Right renal cortex interstitium (tissue), 3 donors: ENCODE data around the gene CTNNA1. TPM values are rescaled to one million over a fixed set of nuclear protein-coding genes. Genes with fewer than 3 reads are reported as not detected.

Source experiments
- DNase-seq, 3 donors: peaks; one replicate each; pipeline ENCODE4 v3.0.0-alpha.2; 2013; ENCODE audit warnings: low read depth in 3 of 3, low spot score in 2 of 3
- polyA plus RNA-seq, 3 donors: library from polyadenylated mRNA; unstranded; fragments of 120-200 nt; gene quantifications; one replicate each; pipeline ENCODE4 v1.2.1, GENCODE V29; 2013; ENCODE audit not compliant: insufficient read length in 3 of 3

The CTNNA1 gene
- polyA plus RNA-seq, 3 donors: 380 to 411 (median 404) TPM

- no peak for DNase-seq
These were observed 190.5 kb downstream of the CTNNA1 start for GRCh38 chr5:138943599-138944173.

- peak in 1 of 3 donors; percentile 69 for DNase-seq
These were observed 191.5 kb downstream of the CTNNA1 start for GRCh38 chr5:138944527-138945322.

DNA sequence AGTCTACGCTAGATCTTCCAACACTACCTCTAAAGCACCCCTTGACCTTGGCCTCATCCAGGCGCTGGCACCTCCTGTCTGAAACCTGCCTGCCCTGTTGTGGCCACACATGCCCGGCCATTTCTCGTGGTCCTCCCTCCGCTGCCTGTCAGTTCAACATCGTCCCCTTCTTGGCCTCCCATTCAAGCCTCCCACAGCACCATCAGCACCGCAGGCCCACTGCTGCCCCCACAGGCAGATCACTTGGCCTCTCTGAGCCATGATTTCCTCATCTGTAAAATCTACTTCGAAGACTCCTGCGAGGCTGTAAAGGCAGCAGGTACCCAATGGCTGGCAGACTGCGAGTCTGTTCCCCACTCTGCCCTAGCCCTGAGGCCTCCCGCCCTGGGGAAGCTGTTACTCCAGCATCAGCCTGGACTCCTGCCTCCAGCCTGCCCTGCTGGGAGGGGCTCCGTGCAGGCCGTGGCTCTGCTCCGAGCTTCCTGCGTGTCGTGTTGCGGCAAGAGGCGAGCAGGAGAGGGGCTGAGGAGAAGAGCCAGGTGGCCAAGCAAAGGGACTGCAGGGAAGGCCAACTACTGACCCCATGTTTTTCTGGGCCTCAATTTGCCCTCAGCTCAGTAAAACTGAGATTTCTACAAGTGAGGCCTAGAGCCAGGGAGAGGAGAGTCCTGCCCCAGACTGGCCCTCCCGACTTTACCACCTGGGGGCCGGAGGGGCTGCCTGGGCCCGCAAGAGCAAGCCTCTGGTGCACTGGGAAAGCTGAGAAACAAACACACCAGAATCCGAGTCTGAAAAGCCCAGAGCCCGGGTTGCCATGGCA lies 192.4 kb downstream of the CTNNA1 start:
- no peak for DNase-seq

DNA sequence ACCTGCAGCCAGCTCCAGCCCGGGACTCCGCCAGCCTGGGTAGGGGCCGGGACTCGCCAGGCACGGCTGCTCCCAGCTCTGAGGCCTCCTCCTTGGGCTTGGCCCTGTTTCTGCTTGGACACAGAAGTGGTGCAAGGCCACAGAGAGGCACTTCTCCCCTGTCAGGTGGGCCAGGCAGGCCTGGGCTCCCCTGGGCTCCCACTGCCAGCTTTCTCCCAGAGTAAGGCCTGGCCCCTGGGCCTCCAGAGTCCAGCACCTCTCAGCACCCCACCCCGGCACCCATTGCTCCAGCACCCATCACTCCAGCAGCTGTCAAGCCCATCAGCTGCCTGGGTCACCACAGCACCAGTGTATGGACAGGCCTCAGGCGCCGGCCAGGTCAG lies 193.0 kb downstream of the CTNNA1 start:
- no peak for DNase-seq

DNA sequence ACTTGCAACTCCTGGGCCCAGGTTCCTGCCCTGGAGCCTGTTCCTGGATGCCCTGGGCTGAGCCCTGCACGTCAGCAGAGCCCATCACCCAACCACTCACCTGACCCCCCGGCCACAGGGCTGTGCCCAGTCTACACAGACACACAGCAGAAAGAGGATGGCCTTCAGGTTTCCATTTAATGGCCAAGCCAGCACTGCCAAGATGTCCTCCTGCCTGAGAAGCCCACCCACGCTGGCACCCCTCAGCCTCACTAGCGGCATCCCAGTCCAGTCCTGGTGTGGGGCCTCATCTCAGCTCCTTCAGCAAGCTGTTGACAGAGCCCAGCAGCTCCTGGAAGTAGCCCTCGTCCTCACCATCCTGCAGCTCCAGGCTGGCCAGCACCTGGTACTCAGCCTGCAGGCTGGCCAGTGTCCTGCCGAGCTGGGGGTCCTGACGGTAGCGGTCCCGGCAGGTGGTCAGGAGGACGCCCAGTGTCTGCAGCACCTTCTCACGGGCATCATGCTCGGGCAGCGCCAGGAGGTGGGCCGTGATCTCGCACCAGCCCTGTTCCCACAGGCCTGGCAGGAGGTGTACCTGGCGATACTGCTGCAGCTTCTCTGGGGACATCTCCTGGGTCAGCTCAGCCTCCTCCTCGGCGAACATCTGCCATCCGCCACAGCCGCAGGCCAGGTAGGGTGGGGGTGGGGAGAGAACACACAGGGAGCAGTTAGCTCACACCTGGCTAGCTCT lies 193.8 kb downstream of the CTNNA1 start:
- DNase-seq: no peak

DNA sequence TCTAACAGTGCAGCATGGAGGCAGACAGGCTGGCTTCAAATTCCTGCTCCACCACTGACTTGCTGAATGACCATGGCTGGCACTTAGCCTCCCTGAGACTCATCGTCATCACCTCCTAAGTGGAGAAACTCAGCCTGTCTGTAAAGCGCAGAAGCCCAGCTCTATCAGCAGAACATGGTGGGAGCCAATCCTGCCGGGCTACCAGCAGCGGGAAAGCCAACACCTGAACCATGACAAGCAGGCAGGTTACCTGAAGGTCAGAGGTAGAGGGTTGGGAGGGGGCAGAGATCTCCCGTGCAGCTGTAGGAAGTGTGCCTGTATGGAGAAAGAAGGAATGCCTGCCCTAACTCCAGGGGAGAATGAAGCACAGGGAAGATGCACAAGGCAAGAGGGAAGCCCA lies 194.6 kb downstream of the CTNNA1 start:
- DNase-seq: no peak

DNA sequence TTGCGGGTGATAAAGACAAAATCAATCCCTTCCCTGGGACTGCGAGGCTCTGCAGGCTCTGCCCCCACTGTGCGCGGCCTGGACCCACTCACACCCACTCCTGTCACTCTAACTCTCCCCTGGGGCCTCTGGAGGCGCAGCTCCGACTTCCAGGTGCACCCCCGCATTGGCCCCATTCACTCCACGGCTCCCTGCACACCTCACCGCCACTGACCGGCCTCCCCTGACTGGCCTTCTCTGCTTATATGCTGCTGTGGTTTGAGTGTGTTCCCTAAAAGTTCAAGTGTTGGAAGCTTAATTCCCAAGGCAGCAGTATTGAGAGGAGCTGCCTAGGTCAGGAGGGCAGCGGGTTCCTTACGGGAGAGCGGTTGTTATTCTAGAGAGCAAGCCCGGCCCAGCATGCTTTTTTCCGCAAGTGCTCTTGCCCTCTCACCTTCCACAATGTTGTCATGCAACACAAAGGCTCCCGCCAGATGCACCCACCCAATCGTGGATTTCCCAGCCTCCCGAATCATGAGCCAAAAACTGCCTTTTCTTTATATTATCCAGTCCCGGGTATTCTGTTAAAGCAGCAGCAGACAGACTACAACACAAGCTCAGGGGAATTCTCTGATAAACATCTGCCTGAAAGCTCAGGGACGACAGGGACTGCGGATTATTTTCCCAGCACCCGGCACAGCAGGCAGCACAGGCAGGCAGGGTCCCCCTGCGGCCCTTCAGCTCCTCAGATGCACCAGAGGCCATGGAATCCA lies 195.4 kb downstream of the CTNNA1 start:
- DNase-seq: no peak

- DNase-seq: no peak
These were observed 196.0 kb downstream of the CTNNA1 start for GRCh38 chr5:138949223-138949574.

DNA sequence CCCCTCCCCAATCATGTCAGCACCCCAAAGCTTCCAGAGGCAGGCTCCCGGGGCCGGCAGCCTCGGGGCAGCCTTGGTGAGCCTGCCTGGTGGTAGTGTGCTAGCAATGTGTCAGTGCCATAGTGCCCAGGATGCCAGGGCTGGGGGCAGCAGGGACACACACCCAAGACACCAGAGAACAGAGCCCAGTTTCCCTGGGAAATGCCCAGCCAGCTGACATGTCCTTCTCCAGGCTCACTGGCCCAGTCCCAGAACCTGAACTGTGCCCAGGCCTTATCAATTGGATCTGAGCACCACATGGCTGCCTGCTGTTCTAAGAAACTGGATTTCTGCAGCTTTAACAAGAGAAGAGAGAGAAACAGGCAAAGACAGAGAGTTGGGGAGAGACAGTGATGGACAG lies 196.8 kb downstream of the CTNNA1 start:
- DNase-seq: no peak

GRCh38 chr5:138950421-138951031 lies 197.3 kb downstream of the CTNNA1 start:
- DNase-seq: no peak

DNA sequence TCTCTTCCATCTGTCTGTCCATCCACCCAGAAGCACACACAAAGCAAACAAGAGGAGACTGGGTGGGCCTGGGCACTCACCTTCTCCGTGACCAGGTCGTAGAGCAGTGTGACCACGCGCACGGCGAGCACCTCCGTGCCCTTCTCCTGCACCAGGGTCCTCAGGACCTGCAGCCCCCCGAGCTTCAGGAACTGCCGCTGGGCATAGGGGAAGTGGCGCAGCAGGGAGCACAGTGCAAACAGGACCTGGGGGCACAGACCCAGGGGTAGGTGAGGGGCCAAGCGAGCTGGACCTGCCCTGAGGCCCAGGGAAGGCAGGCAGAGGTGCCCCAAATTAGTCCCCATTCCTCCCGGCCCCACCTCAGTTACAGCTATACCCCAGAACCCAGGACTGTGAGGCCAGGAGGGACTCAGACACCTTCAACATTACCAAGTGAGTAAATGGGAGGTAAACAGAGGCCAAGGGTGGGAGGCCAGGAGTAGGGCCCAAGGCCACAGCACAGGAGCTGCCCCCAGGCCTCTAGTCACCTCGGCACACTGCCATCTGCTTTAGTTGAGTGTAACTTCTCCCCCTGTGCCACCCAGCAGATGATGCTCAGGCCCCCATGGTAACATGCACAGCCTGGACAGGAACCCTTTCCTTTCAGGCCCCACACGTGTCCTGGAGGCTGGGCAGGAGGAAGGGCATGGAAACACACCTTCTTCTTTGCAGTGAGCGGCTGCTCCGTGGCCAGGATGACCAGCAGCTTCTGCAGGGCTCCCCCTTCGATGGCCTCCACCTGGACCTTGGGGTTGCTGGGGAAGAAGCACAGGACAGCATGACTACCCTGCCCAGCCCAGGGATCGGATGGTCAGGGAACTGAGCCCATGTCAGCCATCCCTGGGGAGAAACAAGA lies 198.1 kb downstream of the CTNNA1 start:
- DNase-seq: no peak

GRCh38 chr5:138951986-138952735 lies 198.9 kb downstream of the CTNNA1 start:
- no peak for DNase-seq

DNA sequence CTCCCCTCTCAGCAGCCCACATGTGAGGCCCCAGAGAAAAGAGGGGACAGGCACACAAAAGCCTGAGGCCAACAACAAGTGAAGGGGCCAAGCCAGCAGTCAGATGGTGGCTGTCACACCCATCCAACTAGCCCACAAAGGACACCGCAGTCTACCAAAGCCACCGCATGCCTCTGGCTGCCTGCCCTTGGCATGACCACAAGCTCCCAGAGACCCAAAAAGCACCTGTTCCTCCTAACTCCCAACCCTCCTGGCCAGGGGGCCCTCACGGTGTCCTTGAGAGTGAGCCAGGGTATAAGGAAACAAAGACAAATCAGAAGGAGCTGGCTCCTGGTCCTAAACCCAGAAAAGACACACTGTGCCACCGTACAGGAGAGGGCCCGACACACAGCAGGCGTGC lies 199.7 kb downstream of the CTNNA1 start:
- DNase-seq: no peak

DNA sequence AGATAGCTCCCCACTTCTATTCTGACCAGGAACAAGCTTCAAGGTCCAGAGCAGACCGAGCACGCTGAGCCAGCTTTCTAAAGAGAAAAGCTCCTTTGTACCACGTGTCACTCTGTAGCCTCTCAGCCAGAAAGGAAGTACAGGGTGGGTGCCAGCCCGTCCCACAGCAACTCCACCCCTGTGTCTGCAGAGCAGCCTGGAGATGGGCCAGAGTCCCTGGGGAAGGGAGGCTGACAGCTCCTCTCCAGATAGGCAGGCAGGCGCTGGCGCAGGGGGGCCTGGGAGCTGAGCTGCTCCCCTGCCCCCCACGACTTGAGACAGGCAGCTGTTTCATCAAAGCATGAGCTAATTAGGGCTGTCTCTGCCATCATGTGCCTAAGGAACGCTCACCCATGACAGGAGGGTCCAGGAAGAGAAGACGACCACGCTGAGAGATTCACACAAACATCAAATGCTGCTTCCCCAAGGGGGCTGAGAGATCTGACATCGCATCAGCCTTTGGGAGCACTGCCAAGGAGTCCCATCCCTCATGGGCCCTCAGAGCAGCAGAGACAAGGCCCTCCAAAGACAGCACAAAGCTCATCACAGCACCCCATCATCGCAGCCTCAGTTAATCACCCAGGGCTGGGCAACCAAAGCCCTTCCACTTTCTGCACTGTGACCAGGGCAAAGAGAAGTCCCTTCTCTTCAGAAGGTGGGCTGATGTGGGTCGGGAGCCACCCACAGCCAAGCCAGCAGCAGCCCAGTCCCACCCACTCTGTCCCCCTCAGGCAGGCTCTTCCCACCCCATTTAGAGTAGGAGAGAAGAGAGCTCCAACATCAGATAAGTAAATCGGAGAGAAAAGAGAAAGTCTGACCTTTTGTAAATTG lies 200.4 kb downstream of the CTNNA1 start:
- no peak for DNase-seq

GRCh38 chr5:138954257-138955012 lies 201.2 kb downstream of the CTNNA1 start:
- no peak for DNase-seq

DNA sequence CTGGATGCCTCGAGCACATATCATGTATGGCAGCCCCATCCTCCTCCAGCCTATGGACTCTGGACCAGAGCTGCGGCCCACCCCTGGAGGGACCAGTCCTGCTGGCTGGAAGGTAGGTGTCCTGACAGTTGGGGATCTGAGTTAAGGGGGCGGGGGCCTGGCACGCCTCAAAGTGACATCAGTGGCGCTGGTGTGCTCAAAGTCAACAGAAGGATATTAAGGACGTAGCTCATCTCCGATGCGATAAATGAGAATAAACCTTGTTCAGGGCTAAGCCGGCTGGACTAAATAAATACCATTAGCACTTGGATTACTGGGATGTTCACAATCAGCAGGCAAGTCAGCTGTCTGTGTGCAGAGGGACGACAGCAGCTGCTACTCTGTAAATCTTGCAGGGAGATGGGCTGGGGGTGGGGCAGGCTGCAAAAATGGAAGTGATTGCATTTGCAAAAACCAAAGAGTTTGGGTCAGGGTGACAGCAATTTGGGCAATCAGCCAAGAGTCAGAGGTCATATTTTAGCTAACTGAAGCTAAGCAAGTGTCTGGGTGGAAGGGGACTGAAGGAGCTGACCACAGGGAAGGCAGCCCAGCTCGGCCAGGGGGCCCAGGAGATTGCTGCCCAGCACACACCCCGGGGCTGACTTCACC lies 201.9 kb downstream of the CTNNA1 start:
- DNase-seq: no peak
